Fibroblast of lung (primary cell): ENCODE measurements around the gene RASGEF1C. TPM values are rescaled to one million over a fixed set of nuclear protein-coding genes. Genes with fewer than 3 reads are reported as not detected.

Experiments
- DNase-seq, 2 donors: peaks; one replicate each; pipeline versions ENCODE4 v3.0.0 to v3.0.0-alpha.2; 2010; ENCODE audit warnings: low read depth in 2 of 2
- H2AFZ ChIP-seq: 2 replicates; pipeline ENCODE4 v1.5.1; 2012; ENCODE audit warnings: low read length, control low read depth, inconsistent platforms
- H3K27ac ChIP-seq: 2 replicates; pipeline ENCODE4 v1.5.1; 2011; ENCODE audit warnings: low read length, control low read depth; ENCODE audit not compliant: insufficient read depth
- H3K27me3 ChIP-seq: 2 replicates; pipeline ENCODE4 v1.5.1; 2011; ENCODE audit warnings: mild to moderate bottlenecking, low read length; ENCODE audit not compliant: control insufficient read depth, insufficient read depth
- H3K36me3 ChIP-seq: 2 replicates; pipeline ENCODE4 v1.5.1; 2011; ENCODE audit warnings: low read length; ENCODE audit not compliant: control insufficient read depth, insufficient read depth
- H3K4me1 ChIP-seq: 2 replicates; pipeline ENCODE4 v1.5.1; 2011; ENCODE audit warnings: low read length; ENCODE audit not compliant: control insufficient read depth, insufficient read depth; ENCODE audit errors: extremely low read depth
- H3K4me2 ChIP-seq: 2 replicates; pipeline ENCODE4 v1.5.1; 2011; ENCODE audit warnings: low read length, control low read depth; ENCODE audit not compliant: insufficient read depth; ENCODE audit errors: extremely low read depth
- H3K4me3 ChIP-seq, 4 experiments: fragments of 200-600 bp in 1 of 4; sonication (generic) in 1 of 4; replicated peaks in 1 of 4; 2 replicates each; pipeline ENCODE4 v1.5.1; 2011 to 2016; ENCODE audit warnings: low read length in 4 of 4, low read depth in 3 of 4, mild to moderate bottlenecking in 3 of 4, control low read depth in 2 of 4, inconsistent platforms in 1 of 4, mixed read lengths in 1 of 4; ENCODE audit not compliant: insufficient read depth in 1 of 4; ENCODE audit errors: control extremely low read depth in 1 of 4
- H3K79me2 ChIP-seq: 2 replicates; pipeline ENCODE4 v1.5.1; 2012; ENCODE audit warnings: mild to moderate bottlenecking, low read length, inconsistent platforms; ENCODE audit not compliant: control insufficient read depth, insufficient read depth
- H3K9ac ChIP-seq: 2 replicates; pipeline ENCODE4 v1.5.1; 2011; ENCODE audit warnings: mild to moderate bottlenecking, low read length, control low read depth; ENCODE audit not compliant: insufficient read depth
- H3K9me3 ChIP-seq: 2 replicates; pipeline ENCODE4 v1.5.1; 2012; ENCODE audit warnings: low read depth, low read length; ENCODE audit not compliant: control insufficient read depth, insufficient read depth
- H4K20me1 ChIP-seq: 2 replicates; pipeline ENCODE4 v1.5.1; 2011; ENCODE audit warnings: low read length; ENCODE audit not compliant: control insufficient read depth, insufficient read depth; ENCODE audit errors: extremely low read depth
- CTCF ChIP-seq, 2 donors: IDR thresholded peaks in 1 of 2; conservative IDR thresholded peaks in 1 of 2; 1 replicate in 1 of 2; 2 replicates in 1 of 2; pipeline ENCODE4 v1.5.1; 2011 to 2012; ENCODE audit warnings: low read length in 2 of 2, control low read depth in 1 of 2, inconsistent platforms in 1 of 2, low read depth in 1 of 2, mild to moderate bottlenecking in 1 of 2
- EZH2 ChIP-seq: IDR thresholded peaks from 2 replicates; pipeline ENCODE4 v1.5.1; 2012; ENCODE audit warnings: low read length, control low read depth, mild to moderate bottlenecking; ENCODE audit errors: missing control alignments
- polyA plus RNA-seq, 2 donors: library from polyadenylated mRNA; depleted of rRNA in 1 of 2; stranded (reverse) in 1 of 2; unstranded in 1 of 2; fragments of >200 nt; gene quantifications; 2 replicates each; pipeline ENCODE4 v1.2.1, GENCODE V29; 2011 to 2012; ENCODE audit warnings: missing spikeins in 1 of 2
- total RNA-seq: library from RNA; depleted of rRNA; stranded (reverse); fragments of >200 nt; gene quantifications from 2 replicates; pipeline ENCODE4 v1.2.1, GENCODE V29; 2014

The RASGEF1C gene
- total and polyA plus RNA-seq, 2 donors (not counting 1 experiment from before 2014, with no cell fraction given), result under 0.01 TPM; not detected in 1

GRCh38 chr5:180052211-180052818 lies 156.7 kb downstream of the RASGEF1C start:
- H3K27ac ChIP-seq, result no peak overlapping the region
- H3K4me1 ChIP-seq, result no peaks in the 10 kb centered on the region

More at GRCh38 chr5:180052211-180052818, 156.7 kb downstream of the RASGEF1C start:
- H3K27me3 ChIP-seq, result no peaks in the 10 kb centered on the region
- H2AFZ ChIP-seq, result no peak overlapping the region
- no peaks in the 10 kb centered on the region for H4K20me1 ChIP-seq
- H3K9ac ChIP-seq, result no peak overlapping the region
- DNase-seq, result no peak
- H3K79me2 ChIP-seq, result no peaks in the 10 kb centered on the region
- H3K9me3 ChIP-seq, result no peaks in the 10 kb centered on the region
- H3K4me2 ChIP-seq, result no peak overlapping the region
- H3K36me3 ChIP-seq, result no peaks in the 10 kb centered on the region
- TF ChIP-seq EZH2 (no peak), CTCF (conservative IDR thresholded peaks at IDR 0.05 in 1 of 2, IDR thresholded peaks at IDR 0.05 in 1 of 2; ENCODE audit: low read depth in 1 of 2, low read length in 2 of 2) (no peak)
- H3K4me3 ChIP-seq, result no peak overlapping the region

Other genes starting within 250 kb of the RASGEF1C start
- gene RNF130, start 137.5 kb downstream of the RASGEF1C start, total RNA-seq, result 14.7 and 18.2 TPM in 2 replicates
- gene RNF130, start 137.5 kb downstream of the RASGEF1C start, polyA plus RNA-seq, result 24.4 and 32.4 TPM in 2 replicates
- 24.7 and 27.6 TPM in 2 replicates for gene MAPK9, start 82.9 kb upstream of the RASGEF1C start, total RNA-seq
- 36.8 and 43.1 TPM in 2 replicates for gene MAPK9, start 82.9 kb upstream of the RASGEF1C start, polyA plus RNA-seq
- 19.3 and 26.7 TPM in 2 replicates for gene GFPT2, start 144.1 kb upstream of the RASGEF1C start, total RNA-seq
- 6.1 and 24.7 TPM in 2 replicates for gene GFPT2, start 144.1 kb upstream of the RASGEF1C start, polyA plus RNA-seq